ENCODE measurements around the gene RHBDL3.

RHBDL3 gene

GRCh38 chr17:32331243-32332040, 65.8 kb downstream of the RHBDL3 start:
- Histone ChIP-seq H3K4me1 (no peaks in the 10 kb centered on the region), H3K9me3 (no peaks in the 10 kb centered on the region), H3K36me3 (replicated peaks) (peaks cover 34% of the 10 kb centered on the region), H3K4me3 (no peak overlapping the region), H3K27me3 (ENCODE audit: low read depth) (no peaks in the 10 kb centered on the region)
- in situ Hi-C loops (cut with MboI; ENCODE audit: low sequenced_read_pairs) = no loop called here
- no peak for DNase-seq (ENCODE audit: low spot score in 2 of 2)

GRCh38 chr17:32333187-32333586, 67.6 kb downstream of the RHBDL3 start:
- H3K9me3 ChIP-seq = no peaks in the 10 kb centered on the region
- no peaks in the 10 kb centered on the region for H3K27me3 ChIP-seq (ENCODE audit: low read depth)
- in situ Hi-C loops (cut with MboI; ENCODE audit: low sequenced_read_pairs) = no loop called here
- H3K36me3 ChIP-seq (replicated peaks) = peaks cover 43% of the 10 kb centered on the region
- DNase-seq (ENCODE audit: low spot score in 2 of 2) = no peak
- H3K4me1 ChIP-seq = no peaks in the 10 kb centered on the region
- no peak overlapping the region for H3K4me3 ChIP-seq

- Histone ChIP-seq H3K9me3 (no peaks in the 10 kb centered on the region), H3K27me3 (ENCODE audit: low read depth) (no peaks in the 10 kb centered on the region), H3K4me3 (no peak overlapping the region), H3K36me3 (replicated peaks) (peaks cover 49% of the 10 kb centered on the region), H3K4me1 (no peaks in the 10 kb centered on the region)
- in situ Hi-C loops (cut with MboI; ENCODE audit: low sequenced_read_pairs) = no loop called here
- no peak for DNase-seq (ENCODE audit: low spot score in 2 of 2)
Measured at GRCh38 chr17:32335046-32335445, 69.4 kb downstream of the RHBDL3 start.

- in situ Hi-C loops (cut with MboI; ENCODE audit: low sequenced_read_pairs) = no loop called here
Measured at GRCh38 chr17:32335687-32336086, 70.1 kb downstream of the RHBDL3 start.

GRCh38 chr17:32341141-32341856, 75.7 kb downstream of the RHBDL3 start:
- H3K4me1 ChIP-seq = peaks cover 5% of the 10 kb centered on the region; the same call in 1 of the 2 replicates
- in situ Hi-C loops (cut with MboI; ENCODE audit: low sequenced_read_pairs) = no loop called here
- peaks cover 16% of the 10 kb centered on the region for H3K36me3 ChIP-seq (replicated peaks)
- H3K4me3 ChIP-seq = peak overlapping the region; percentile 59
- peak in 1 of 2 experiments; percentile 21 for DNase-seq (ENCODE audit: low spot score in 2 of 2)
- H3K9me3 ChIP-seq = no peaks in the 10 kb centered on the region
- H3K27me3 ChIP-seq (ENCODE audit: low read depth) = no peaks in the 10 kb centered on the region

More at GRCh38 chr17:32335687-32336086, 70.1 kb downstream of the RHBDL3 start:
- no peak for DNase-seq (ENCODE audit: low spot score in 2 of 2)
- Histone ChIP-seq H3K36me3 (replicated peaks) (peaks cover 49% of the 10 kb centered on the region), H3K4me1 (no peaks in the 10 kb centered on the region), H3K27me3 (ENCODE audit: low read depth) (no peaks in the 10 kb centered on the region), H3K4me3 (no peak overlapping the region), H3K9me3 (no peaks in the 10 kb centered on the region)

GRCh38 chr17:32341857-32342602, 76.4 kb downstream of the RHBDL3 start, which contains the start of gene C17orf75:
Gene C17orf75 (minus strand): TSS chr17:32342173. CDS start chr17:32342139, 34 bp downstream.
- in situ Hi-C loops (cut with MboI; ENCODE audit: low sequenced_read_pairs) = no loop called here
- H3K36me3 ChIP-seq (replicated peaks) = peaks cover 11% of the 10 kb centered on the region
- DNase-seq (ENCODE audit: low spot score in 2 of 2) = peak; percentile 68 to 87

GRCh38 chr17:32342603-32343325, 77.1 kb downstream of the RHBDL3 start:
- no peaks in the 10 kb centered on the region for H3K9me3 ChIP-seq
- peaks cover 5% of the 10 kb centered on the region; the same call in 1 of the 2 replicates for H3K4me1 ChIP-seq
- H3K36me3 ChIP-seq (replicated peaks) = peaks cover 10% of the 10 kb centered on the region
- H3K4me3 ChIP-seq = peak overlapping the region; percentile 59
- no peaks in the 10 kb centered on the region for H3K27me3 ChIP-seq (ENCODE audit: low read depth)
- no peak for DNase-seq (ENCODE audit: low spot score in 2 of 2)
- in situ Hi-C loops (cut with MboI; ENCODE audit: low sequenced_read_pairs) = no loop called here

More at GRCh38 chr17:32341857-32342602, 76.4 kb downstream of the RHBDL3 start, which contains the start of gene C17orf75:
- Histone ChIP-seq H3K4me1 (peaks cover 5% of the 10 kb centered on the region; the same call in 1 of the 2 replicates), H3K9me3 (no peaks in the 10 kb centered on the region), H3K27me3 (ENCODE audit: low read depth) (no peaks in the 10 kb centered on the region), H3K4me3 (peak within 1 kb of the TSS; percentile 59)

GRCh38 chr17:32345951-32346600, 80.4 kb downstream of the RHBDL3 start:
- no peak for DNase-seq (ENCODE audit: low spot score in 2 of 2)
- Histone ChIP-seq H3K4me1 (peaks cover 12% of the 10 kb centered on the region), H3K9me3 (no peaks in the 10 kb centered on the region), H3K4me3 (no peak overlapping the region), H3K36me3 (replicated peaks) (peaks cover 3% of the 10 kb centered on the region; the same call in 1 of the 2 replicates), H3K27me3 (ENCODE audit: low read depth) (no peaks in the 10 kb centered on the region)
- in situ Hi-C loops (cut with MboI; ENCODE audit: low sequenced_read_pairs) = no loop called here

GRCh38 chr17:32348483-32348800, 82.8 kb downstream of the RHBDL3 start:
- H3K9me3 ChIP-seq = no peaks in the 10 kb centered on the region
- H3K27me3 ChIP-seq (ENCODE audit: low read depth) = no peaks in the 10 kb centered on the region
- H3K4me1 ChIP-seq = peaks cover 13% of the 10 kb centered on the region
- in situ Hi-C loops (cut with MboI; ENCODE audit: low sequenced_read_pairs) = no loop called here
- H3K36me3 ChIP-seq (replicated peaks) = peaks cover 24% of the 10 kb centered on the region
- no peak for DNase-seq (ENCODE audit: low spot score in 2 of 2)
- no peak overlapping the region; the same call in 1 of the 2 replicates for H3K4me3 ChIP-seq

- Histone ChIP-seq H3K27me3 (ENCODE audit: low read depth) (no peaks in the 10 kb centered on the region), H3K36me3 (replicated peaks) (peaks cover 32% of the 10 kb centered on the region), H3K4me3 (peak overlapping the region; percentile 92), H3K4me1 (peaks cover 13% of the 10 kb centered on the region), H3K9me3 (no peaks in the 10 kb centered on the region)
- in situ Hi-C loops (cut with MboI; ENCODE audit: low sequenced_read_pairs) = no loop called here
- DNase-seq (ENCODE audit: low spot score in 2 of 2) = no peak
Measured at GRCh38 chr17:32349503-32349853, 83.8 kb downstream of the RHBDL3 start.

- Histone ChIP-seq H3K4me1 (peaks cover 13% of the 10 kb centered on the region), H3K36me3 (replicated peaks) (peaks cover 38% of the 10 kb centered on the region), H3K4me3 (peak within 1 kb of the TSS; percentile 92), H3K9me3 (no peaks in the 10 kb centered on the region), H3K27me3 (ENCODE audit: low read depth) (no peaks in the 10 kb centered on the region)
- in situ Hi-C loops (cut with MboI; ENCODE audit: low sequenced_read_pairs) = loop anchor here (25.0 kb wide), 1 partner anchor 363 kb away; no protein-coding TSS in a partner anchor
- DNase-seq (ENCODE audit: low spot score in 2 of 2) = peak; percentile 96 to 97
Measured at GRCh38 chr17:32349854-32350665, 84.4 kb downstream of the RHBDL3 start, which contains the start of gene ZNF207. Gene ZNF207 (plus strand): TSS chr17:32350157. CDS start chr17:32350286, 129 bp downstream.
